Ishikawa (cell line): ENCODE data around the gene CUL2.

ENCODE experiments used
- CEBPB ChIP-seq: IDR thresholded peaks from 2 replicates; pipeline ENCODE4 v1.6.1; 2012
- CREB1 ChIP-seq: IDR thresholded peaks from 2 replicates; pipeline ENCODE4 v1.6.1; 2012; ENCODE audit warnings: low read depth
- EGR1 ChIP-seq: IDR thresholded peaks from 2 replicates; pipeline ENCODE4 v1.6.1; 2012
- EP300 ChIP-seq: IDR thresholded peaks from 2 replicates; pipeline ENCODE4 v1.6.1; 2012; ENCODE audit warnings: borderline replicate concordance
- FOXM1 ChIP-seq: IDR thresholded peaks from 2 replicates; pipeline ENCODE4 v1.6.1; 2012; ENCODE audit warnings: low read depth, borderline replicate concordance
- NFIC ChIP-seq: IDR thresholded peaks from 2 replicates; pipeline ENCODE4 v1.6.1; 2012
- RAD21 ChIP-seq: IDR thresholded peaks from 2 replicates; pipeline ENCODE4 v1.6.1; 2012; ENCODE audit warnings: low read depth
- REST ChIP-seq: IDR thresholded peaks from 2 replicates; pipeline ENCODE4 v1.6.1; 2012; ENCODE audit warnings: low read depth, mild to moderate bottlenecking
- TAF1 ChIP-seq: IDR thresholded peaks from 2 replicates; pipeline ENCODE4 v1.6.1; 2012; ENCODE audit warnings: low read depth, mild to moderate bottlenecking
- TCF12 ChIP-seq: IDR thresholded peaks from 2 replicates; pipeline ENCODE4 v1.6.1; 2012; ENCODE audit warnings: low read depth
- TEAD4 ChIP-seq: IDR thresholded peaks from 2 replicates; pipeline ENCODE4 v1.6.1; 2012
- YY1 ChIP-seq: IDR thresholded peaks from 2 replicates; pipeline ENCODE4 v1.6.1; 2012; ENCODE audit warnings: low read depth
- ZBTB7A ChIP-seq: IDR thresholded peaks from 2 replicates; pipeline ENCODE4 v1.6.1; 2012; ENCODE audit warnings: low read depth
- TF ChIP-seq, protein P1 (sequence below): IDR thresholded peaks from 2 replicates; pipeline ENCODE4 v1.6.1; 2012
- TF ChIP-seq, protein P2 (sequence below): IDR thresholded peaks from 2 replicates; pipeline ENCODE4 v1.6.1; 2012

CUL2 gene

DNA sequence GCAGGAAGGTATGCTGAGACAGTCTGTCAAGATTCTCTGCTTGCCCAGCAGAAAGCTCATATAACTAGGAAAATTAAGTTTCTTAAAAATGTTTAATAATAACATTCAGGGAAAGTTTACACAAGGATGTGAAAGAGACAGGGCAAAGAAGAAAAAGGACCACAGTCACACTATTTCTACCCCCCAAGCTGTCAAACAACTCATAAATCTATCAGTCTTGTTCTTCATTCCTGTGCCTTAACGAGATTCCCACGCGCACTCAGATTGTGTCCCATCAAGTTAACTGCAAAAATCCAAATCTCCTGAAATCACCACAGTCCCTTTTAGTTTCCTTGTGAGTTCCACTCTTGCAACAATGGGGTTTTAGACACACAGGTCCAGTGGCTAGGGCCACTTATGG lies 14.9 kb downstream of the CUL2 start:
- TF ChIP-seq NFIC (no peak), CREB1 (no peak)

DNA sequence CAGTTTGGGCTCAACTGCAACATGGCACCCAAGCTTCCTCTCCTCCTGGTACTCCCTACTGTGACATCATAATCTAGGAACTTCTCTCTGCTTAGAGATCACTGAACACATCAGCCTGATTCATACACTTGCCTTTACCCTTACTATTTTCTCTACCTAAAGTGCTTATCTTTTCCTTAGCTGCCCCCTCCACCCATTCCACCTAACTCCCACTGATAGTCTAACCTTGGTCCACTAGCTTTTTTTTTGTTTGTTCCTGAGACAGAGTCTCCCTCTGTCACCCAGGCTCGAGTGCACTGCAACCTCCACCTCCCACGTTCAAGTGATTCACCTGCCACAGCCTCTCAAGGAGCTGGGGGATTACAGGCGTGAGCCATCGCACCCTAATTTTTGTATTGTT lies 15.9 kb downstream of the CUL2 start:
- TF ChIP-seq NFIC, result no peak
- no peak for TF ChIP-seq EP300
- TF ChIP-seq, protein P1, sequence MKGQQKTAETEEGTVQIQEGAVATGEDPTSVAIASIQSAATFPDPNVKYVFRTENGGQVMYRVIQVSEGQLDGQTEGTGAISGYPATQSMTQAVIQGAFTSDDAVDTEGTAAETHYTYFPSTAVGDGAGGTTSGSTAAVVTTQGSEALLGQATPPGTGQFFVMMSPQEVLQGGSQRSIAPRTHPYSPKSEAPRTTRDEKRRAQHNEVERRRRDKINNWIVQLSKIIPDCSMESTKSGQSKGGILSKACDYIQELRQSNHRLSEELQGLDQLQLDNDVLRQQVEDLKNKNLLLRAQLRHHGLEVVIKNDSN, result no peak
- no peak for TF ChIP-seq TCF12
- no peak for TF ChIP-seq YY1
- TF ChIP-seq REST, result no peak
- TF ChIP-seq FOXM1, result no peak
- no peak for TF ChIP-seq CREB1
- no peak for TF ChIP-seq EGR1
- no peak for TF ChIP-seq ZBTB7A
- TF ChIP-seq CEBPB, result no peak
- no peak for TF ChIP-seq TAF1
- no peak for TF ChIP-seq TEAD4
- TF ChIP-seq, protein P2, sequence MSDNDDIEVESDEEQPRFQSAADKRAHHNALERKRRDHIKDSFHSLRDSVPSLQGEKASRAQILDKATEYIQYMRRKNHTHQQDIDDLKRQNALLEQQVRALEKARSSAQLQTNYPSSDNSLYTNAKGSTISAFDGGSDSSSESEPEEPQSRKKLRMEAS, result no peak

- TF ChIP-seq EP300, result no peak
- TF ChIP-seq, protein P1, result no peak
- no peak for TF ChIP-seq EGR1
- no peak for TF ChIP-seq YY1
- TF ChIP-seq CEBPB, result no peak
- TF ChIP-seq CREB1, result no peak
- no peak for TF ChIP-seq FOXM1
- TF ChIP-seq TAF1, result no peak
These were observed 19.6 kb downstream of the CUL2 start for GRCh38 chr10:35070521-35070920.

DNA sequence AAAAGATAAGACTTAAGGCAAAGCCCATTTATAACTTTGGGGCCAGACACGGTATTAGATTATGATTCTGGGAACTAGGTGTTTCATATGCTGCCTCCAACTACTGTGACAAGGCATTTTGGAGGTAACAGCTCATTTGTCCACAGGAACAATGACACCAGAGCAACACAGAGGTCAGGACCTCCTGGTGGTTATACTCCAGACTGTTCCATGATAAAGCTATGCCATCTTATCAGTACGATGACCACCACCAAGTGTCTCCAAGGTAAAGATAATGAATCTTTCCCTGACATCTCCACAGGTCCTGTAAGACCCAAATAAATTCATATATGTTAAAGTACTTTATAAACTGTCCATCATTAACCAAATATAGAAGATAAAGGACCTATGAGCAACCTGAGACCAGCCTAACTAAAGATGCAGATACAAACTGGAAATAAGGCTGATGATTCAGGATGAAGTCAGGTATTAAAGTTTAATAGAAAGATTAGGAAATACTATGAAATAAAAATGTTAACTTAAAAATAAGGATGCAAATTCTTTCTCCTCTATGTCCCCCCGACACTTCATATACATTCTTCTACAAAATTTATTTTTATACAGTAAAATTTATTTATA lies 26.2 kb downstream of the CUL2 start:
- TF ChIP-seq, protein P2, result no peak
- TF ChIP-seq CEBPB (no peak), EGR1 (no peak), TEAD4 (no peak), YY1 (no peak), TAF1 (no peak), TCF12 (no peak), FOXM1 (no peak), REST (no peak), EP300 (no peak)
- TF ChIP-seq, protein P1, result no peak

GRCh38 chr10:35059481-35059880 lies 30.7 kb downstream of the CUL2 start:
- TF ChIP-seq EGR1, result no peak
- TF ChIP-seq NFIC, result no peak
- no peak for TF ChIP-seq CEBPB
- TF ChIP-seq, protein P1, result no peak
- no peak for TF ChIP-seq RAD21
- TF ChIP-seq, protein P2, result no peak
- TF ChIP-seq FOXM1, result no peak
- TF ChIP-seq YY1, result no peak
- TF ChIP-seq EP300, result no peak
- TF ChIP-seq CREB1, result no peak
- no peak for TF ChIP-seq REST
- no peak for TF ChIP-seq TEAD4
- no peak for TF ChIP-seq ZBTB7A
- TF ChIP-seq TCF12, result no peak
- TF ChIP-seq TAF1, result no peak
